Breast epithelium (tissue), 4 donors: ENCODE measurements around the gene NUCB2. TPM values are rescaled to one million over a fixed set of nuclear protein-coding genes. Genes with fewer than 3 reads are reported as not detected.

Experiments used
- DNase-seq, 2 donors: peaks; one replicate each; pipeline ENCODE4 v3.0.0-alpha.2; 2019; ENCODE audit warnings: low spot score in 2 of 2
- H3K27ac ChIP-seq, 2 donors: fragments of 200-600 bp; sonication (generic) in 1 of 2; one replicate each; pipeline ENCODE4 v1.5.1; 2016 to 2019; ENCODE audit warnings: mild to moderate bottlenecking in 1 of 2
- H3K27me3 ChIP-seq, 2 donors: fragments of 200-600 bp; sonication (generic) in 1 of 2; one replicate each; pipeline versions ENCODE4 v1.5.1 to v1.6.0; 2017 to 2019; ENCODE audit warnings: control low read depth in 1 of 2, mild to moderate bottlenecking in 1 of 2
- H3K36me3 ChIP-seq: fragments of 200-600 bp; one replicate; pipeline ENCODE4 v1.5.1; 2019
- H3K4me1 ChIP-seq, 2 donors: fragments of 200-600 bp; sonication (generic); one replicate each; pipeline ENCODE4 v1.5.1; 2016 to 2019; ENCODE audit warnings: control low read depth in 1 of 2
- H3K4me3 ChIP-seq, 3 donors: fragments of 200-600 bp; sonication (generic); 1 replicate in 2 of 3; 2 replicates in 1 of 3; pipeline ENCODE4 v1.5.1; 2016 to 2019; ENCODE audit warnings: mild to moderate bottlenecking in 3 of 3, moderate library complexity in 2 of 3
- H3K9me3 ChIP-seq, 2 donors: fragments of 200-600 bp; sonication (generic) in 1 of 2; one replicate each; pipeline ENCODE4 v1.5.1; 2016 to 2019; ENCODE audit warnings: control low read depth in 1 of 2
- CTCF ChIP-seq, 3 donors: fragments of 450-650 bp; IDR thresholded peaks; one replicate each; pipeline ENCODE4 v1.5.1; 2016 to 2017; ENCODE audit warnings: antibody characterized with exemption in 3 of 3, mild to moderate bottlenecking in 3 of 3, moderate library complexity in 3 of 3
- POLR2A ChIP-seq: fragments of 450-650 bp; IDR thresholded peaks from one replicate; pipeline ENCODE4 v1.6.1; 2016; ENCODE audit warnings: antibody characterized with exemption, mild to moderate bottlenecking, moderate library complexity
- POLR2AphosphoS5 ChIP-seq, 3 donors: sonication (generic); formaldehyde crosslinking; IDR thresholded peaks; one replicate each; pipeline ENCODE4 v1.6.1; 2017; ENCODE audit warnings: antibody characterized with exemption in 3 of 3
- intact Hi-C: fragments of 100-400 bp; cut with DNase I; formaldehyde crosslinking; loops from one replicate; pipeline ENCODE4 v1.15.1; 2023; ENCODE audit warnings: low total_unique reads
- total RNA-seq, 3 donors: library from RNA; depleted of rRNA; stranded (reverse); fragments of >200 nt; gene quantifications; one replicate each; pipeline ENCODE4 v1.1.0, GENCODE V29; 2016

The NUCB2 gene
- total RNA-seq, 3 donors from 2014 or later, result 32.6 to 131 (median 69.1) TPM

DNA sequence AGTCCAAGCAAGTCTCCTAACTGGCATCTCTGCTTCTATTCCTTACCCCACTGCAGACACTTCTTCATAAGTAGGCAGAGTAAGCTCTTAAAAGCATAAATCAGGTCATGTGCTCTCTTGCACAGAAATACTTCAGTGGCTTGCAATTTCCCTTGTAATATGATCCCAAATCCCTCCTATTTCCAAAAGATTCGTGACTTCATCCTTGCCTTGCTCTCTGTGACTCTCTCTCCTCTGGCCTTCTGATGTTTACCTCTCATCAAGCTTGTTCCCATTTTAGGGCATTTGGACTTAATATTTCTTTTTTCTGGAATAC is 37.7 kb downstream of the NUCB2 start:
- Histone ChIP-seq H3K9me3 (no peaks in the 10 kb centered on the region), H3K4me1 (no peaks in the 10 kb centered on the region), H3K4me3 (no peak overlapping the region), H3K36me3 (no peaks in the 10 kb centered on the region), H3K27ac (no peak overlapping the region), H3K27me3 (no peaks in the 10 kb centered on the region)
- TF ChIP-seq POLR2A (no peak), CTCF (IDR thresholded peaks at IDR 0.05) (no peak), POLR2AphosphoS5 (IDR thresholded peaks at IDR 0.05) (no peak)
- no peak for DNase-seq
- intact Hi-C loops, result no loop called here

- Histone ChIP-seq H3K4me3 (no peak overlapping the region), H3K9me3 (no peaks in the 10 kb centered on the region), H3K27ac (no peak overlapping the region), H3K27me3 (no peaks in the 10 kb centered on the region), H3K36me3 (no peaks in the 10 kb centered on the region), H3K4me1 (no peaks in the 10 kb centered on the region)
- intact Hi-C loops, result no loop called here
- DNase-seq, result no peak
- TF ChIP-seq CTCF (IDR thresholded peaks at IDR 0.05) (no peak), POLR2A (no peak), POLR2AphosphoS5 (IDR thresholded peaks at IDR 0.05) (no peak)
Measured at GRCh38 chr11:17314904-17315426, 38.4 kb downstream of the NUCB2 start.

- H3K9me3 ChIP-seq, result no peaks in the 10 kb centered on the region
- H3K4me1 ChIP-seq, result no peaks in the 10 kb centered on the region
- no peak overlapping the region for H3K4me3 ChIP-seq
- DNase-seq, result no peak
- TF ChIP-seq POLR2AphosphoS5 (IDR thresholded peaks at IDR 0.05) (no peak), POLR2A (no peak), CTCF (IDR thresholded peaks at IDR 0.05) (no peak)
- H3K27me3 ChIP-seq, result no peaks in the 10 kb centered on the region
- no peaks in the 10 kb centered on the region for H3K36me3 ChIP-seq
- intact Hi-C loops, result no loop called here
- H3K27ac ChIP-seq, result no peak overlapping the region
Measured at GRCh38 chr11:17328871-17329494, 52.4 kb downstream of the NUCB2 start.

- TF ChIP-seq CTCF (IDR thresholded peaks at IDR 0.05) (no peak), POLR2AphosphoS5 (IDR thresholded peaks at IDR 0.05) (no peak), POLR2A (no peak)
- no peaks in the 10 kb centered on the region for H3K27me3 ChIP-seq
- no peaks in the 10 kb centered on the region for H3K4me1 ChIP-seq
- H3K9me3 ChIP-seq, result no peaks in the 10 kb centered on the region
- intact Hi-C loops, result no loop called here
- H3K36me3 ChIP-seq, result no peaks in the 10 kb centered on the region
- no peak for DNase-seq
- H3K4me3 ChIP-seq, result no peak overlapping the region
- no peak overlapping the region for H3K27ac ChIP-seq
Measured at GRCh38 chr11:17331669-17332068, 55.1 kb downstream of the NUCB2 start.

DNA sequence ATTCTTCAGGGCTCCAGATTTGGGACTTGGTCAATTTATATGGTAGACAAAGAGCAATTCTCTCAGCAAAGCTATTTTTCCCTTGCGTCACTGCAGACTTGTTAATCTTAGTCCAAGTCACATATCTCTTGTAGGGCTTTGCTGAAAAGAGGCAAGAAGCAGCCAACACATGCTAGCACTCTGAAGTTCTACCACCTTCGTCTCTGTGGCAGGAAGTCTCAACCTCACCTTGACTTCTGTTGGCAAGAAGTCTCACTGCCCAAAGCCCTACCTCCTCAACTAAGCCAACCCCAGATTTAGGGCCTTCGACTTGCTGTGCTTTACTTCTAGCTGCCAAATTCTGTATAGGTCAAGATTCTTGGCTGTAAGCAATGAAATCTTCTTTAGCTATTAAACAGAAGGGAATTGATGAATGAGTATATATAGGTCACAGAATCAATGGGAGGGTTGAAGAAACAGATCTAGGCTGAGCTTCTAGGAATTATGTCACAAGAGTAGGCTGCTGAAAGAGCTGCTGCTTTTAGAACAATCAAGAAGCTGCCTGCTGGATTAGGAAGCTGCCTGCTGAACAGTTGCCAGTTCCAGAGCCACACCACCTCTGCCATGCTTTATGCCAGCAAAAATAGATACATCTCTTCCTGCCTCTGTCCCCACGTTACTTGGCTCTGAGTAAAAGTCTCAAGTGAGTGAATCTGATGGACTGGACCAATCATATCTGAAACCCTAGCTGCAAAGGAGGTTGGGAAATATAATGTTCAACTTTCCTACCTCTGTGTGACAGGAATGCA is 57.5 kb downstream of the NUCB2 start:
- Histone ChIP-seq H3K9me3 (no peaks in the 10 kb centered on the region), H3K4me1 (no peaks in the 10 kb centered on the region), H3K27me3 (no peaks in the 10 kb centered on the region), H3K27ac (no peak overlapping the region), H3K36me3 (no peaks in the 10 kb centered on the region), H3K4me3 (no peak overlapping the region)
- intact Hi-C loops, result no loop called here
- DNase-seq, result no peak
- TF ChIP-seq POLR2AphosphoS5 (IDR thresholded peaks at IDR 0.05), result no peak
- no peak for TF ChIP-seq POLR2A
- TF ChIP-seq CTCF (IDR thresholded peaks at IDR 0.05), result no peak
